ENCODE measurements around the gene SLC16A3.

Gene SLC16A3

GRCh38 chr17:82269138-82269881 is 40.5 kb downstream of the SLC16A3 start:
- Histone ChIP-seq H3K9ac (ENCODE audit: low read length) (no peak overlapping the region), H3K4me1 (ENCODE audit: insufficient read depth, low read length) (peaks cover 72% of the 10 kb centered on the region), H3K9me3 (ENCODE audit: low read length) (no peaks in the 10 kb centered on the region), H3K36me3 (ENCODE audit: insufficient read depth, low read length) (peaks cover 39% of the 10 kb centered on the region), H3K27me3 (ENCODE audit: control insufficient read depth in 1 of 2, insufficient read depth in 2 of 2, low read length in 2 of 2) (no peaks in the 10 kb centered on the region), H3K4me3 (ENCODE audit: low read depth in 1 of 2, low read length in 2 of 2) (peak overlapping the region in 1 of 2 donors; percentile 14), H3K27ac (ENCODE audit: low read depth, low read length) (peak overlapping the region; percentile 22)

GRCh38 chr17:82269882-82270500 is 41.1 kb downstream of the SLC16A3 start:
- peaks cover 33% of the 10 kb centered on the region for H3K36me3 ChIP-seq (ENCODE audit: insufficient read depth, low read length)
- no peaks in the 10 kb centered on the region for H3K27me3 ChIP-seq (ENCODE audit: control insufficient read depth in 1 of 2, insufficient read depth in 2 of 2, low read length in 2 of 2)
- no peak overlapping the region for H3K9ac ChIP-seq (ENCODE audit: low read length)
- H3K4me1 ChIP-seq (ENCODE audit: insufficient read depth, low read length), result peaks cover 75% of the 10 kb centered on the region
- H3K27ac ChIP-seq (ENCODE audit: low read depth, low read length), result peak overlapping the region; percentile 22
- H3K4me3 ChIP-seq (ENCODE audit: low read depth in 1 of 2, low read length in 2 of 2), result peak overlapping the region in 1 of 2 donors; percentile 14
- H3K9me3 ChIP-seq (ENCODE audit: low read length), result no peaks in the 10 kb centered on the region

- Histone ChIP-seq H3K9ac (ENCODE audit: low read length) (no peak overlapping the region), H3K27ac (ENCODE audit: low read depth, low read length) (no peak overlapping the region), H3K27me3 (ENCODE audit: control insufficient read depth in 1 of 2, insufficient read depth in 2 of 2, low read length in 2 of 2) (no peaks in the 10 kb centered on the region), H3K36me3 (ENCODE audit: insufficient read depth, low read length) (peaks cover 27% of the 10 kb centered on the region), H3K4me1 (ENCODE audit: insufficient read depth, low read length) (peaks cover 74% of the 10 kb centered on the region), H3K9me3 (ENCODE audit: low read length) (no peaks in the 10 kb centered on the region), H3K4me3 (ENCODE audit: low read depth in 1 of 2, low read length in 2 of 2) (no peak overlapping the region)
These were observed 41.8 kb downstream of the SLC16A3 start for GRCh38 chr17:82270651-82271050.

- Histone ChIP-seq H3K27ac (ENCODE audit: low read depth, low read length) (peak overlapping the region; percentile 9), H3K4me3 (ENCODE audit: low read depth in 1 of 2, low read length in 2 of 2) (no peak overlapping the region), H3K36me3 (ENCODE audit: insufficient read depth, low read length) (peaks cover 19% of the 10 kb centered on the region), H3K27me3 (ENCODE audit: control insufficient read depth in 1 of 2, insufficient read depth in 2 of 2, low read length in 2 of 2) (no peaks in the 10 kb centered on the region), H3K9ac (ENCODE audit: low read length) (no peak overlapping the region), H3K4me1 (ENCODE audit: insufficient read depth, low read length) (peaks cover 66% of the 10 kb centered on the region), H3K9me3 (ENCODE audit: low read length) (no peaks in the 10 kb centered on the region)
These were observed 42.6 kb downstream of the SLC16A3 start for GRCh38 chr17:82271401-82271800.

- Histone ChIP-seq H3K9me3 (ENCODE audit: low read length) (no peaks in the 10 kb centered on the region), H3K4me3 (ENCODE audit: low read depth in 1 of 2, low read length in 2 of 2) (peak overlapping the region; percentile 57 to 87), H3K9ac (ENCODE audit: low read length) (peak overlapping the region; percentile 95), H3K4me1 (ENCODE audit: insufficient read depth, low read length) (peaks cover 54% of the 10 kb centered on the region), H3K36me3 (ENCODE audit: insufficient read depth, low read length) (peaks cover 17% of the 10 kb centered on the region), H3K27ac (ENCODE audit: low read depth, low read length) (peak overlapping the region; percentile 96), H3K27me3 (ENCODE audit: control insufficient read depth in 1 of 2, insufficient read depth in 2 of 2, low read length in 2 of 2) (no peaks in the 10 kb centered on the region)
These were observed 43.9 kb downstream of the SLC16A3 start for GRCh38 chr17:82272495-82273326.

DNA sequence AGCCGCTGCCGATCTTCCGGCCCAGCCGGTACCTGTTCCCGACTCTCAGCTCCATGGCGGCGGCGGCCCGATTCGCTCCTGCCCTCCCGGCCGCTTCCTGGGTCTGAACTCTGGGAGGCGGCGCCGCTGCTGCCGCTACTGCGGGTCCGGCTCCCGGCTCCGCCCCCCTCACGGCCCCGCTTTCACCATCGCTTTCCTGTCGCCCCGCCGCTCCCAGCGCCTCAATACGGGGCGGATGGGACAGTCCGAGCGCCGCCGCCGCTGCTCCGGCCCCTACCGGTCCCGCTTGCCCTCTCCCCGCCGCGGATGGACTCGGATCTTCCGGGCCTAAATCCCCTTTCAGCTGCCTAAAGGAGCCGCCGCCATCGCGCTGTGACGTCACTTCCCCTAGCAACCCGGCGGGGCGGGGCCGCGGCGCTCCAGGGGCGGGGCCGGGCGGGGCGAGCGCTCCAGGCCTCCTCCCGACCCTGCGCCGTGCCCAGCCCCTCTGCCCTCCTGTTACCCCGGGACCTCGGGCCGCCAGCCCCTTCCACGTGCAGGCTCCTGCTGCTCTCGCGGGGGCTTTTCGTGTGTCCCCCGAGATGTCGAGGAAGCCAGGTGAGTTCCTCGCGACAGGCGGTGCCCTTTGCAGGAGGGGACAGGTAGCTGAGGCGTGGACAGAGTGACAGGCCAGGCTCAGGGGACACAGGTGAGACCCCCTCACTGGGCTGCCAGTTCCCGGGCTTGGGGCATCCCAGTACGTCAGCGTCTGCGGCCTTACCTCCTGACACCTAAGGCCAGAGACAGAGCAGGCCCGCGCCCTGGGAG is 44.7 kb downstream of the SLC16A3 start, which contains the start of gene CSNK1D:
CSNK1D (minus strand) TSS at position 374 of the 807 bp plus-strand sequence; CDS start at position 55, 319 bp downstream.
- H3K36me3 ChIP-seq (ENCODE audit: insufficient read depth, low read length), result peaks cover 17% of the 10 kb centered on the region
- H3K4me3 ChIP-seq (ENCODE audit: low read depth in 1 of 2, low read length in 2 of 2), result peak within 1 kb of the TSS; percentile 57 to 87
- H3K9ac ChIP-seq (ENCODE audit: low read length), result peak within 1 kb of the TSS; percentile 95
- H3K27ac ChIP-seq (ENCODE audit: low read depth, low read length), result peak within 1 kb of the TSS; percentile 96
- H3K27me3 ChIP-seq (ENCODE audit: control insufficient read depth in 1 of 2, insufficient read depth in 2 of 2, low read length in 2 of 2), result no peaks in the 10 kb centered on the region
- peaks cover 46% of the 10 kb centered on the region for H3K4me1 ChIP-seq (ENCODE audit: insufficient read depth, low read length)
- no peaks in the 10 kb centered on the region for H3K9me3 ChIP-seq (ENCODE audit: low read length)

- H3K9ac ChIP-seq (ENCODE audit: low read length), result peak overlapping the region; percentile 35
- H3K27me3 ChIP-seq (ENCODE audit: control insufficient read depth in 1 of 2, insufficient read depth in 2 of 2, low read length in 2 of 2), result no peaks in the 10 kb centered on the region
- H3K27ac ChIP-seq (ENCODE audit: low read depth, low read length), result peak overlapping the region; percentile 96
- H3K4me3 ChIP-seq (ENCODE audit: low read depth in 1 of 2, low read length in 2 of 2), result peak overlapping the region; percentile 57 to 74
- no peaks in the 10 kb centered on the region for H3K9me3 ChIP-seq (ENCODE audit: low read length)
- H3K36me3 ChIP-seq (ENCODE audit: insufficient read depth, low read length), result peaks cover 17% of the 10 kb centered on the region
- H3K4me1 ChIP-seq (ENCODE audit: insufficient read depth, low read length), result peaks cover 37% of the 10 kb centered on the region
These were observed 45.5 kb downstream of the SLC16A3 start for GRCh38 chr17:82274134-82275020.

DNA sequence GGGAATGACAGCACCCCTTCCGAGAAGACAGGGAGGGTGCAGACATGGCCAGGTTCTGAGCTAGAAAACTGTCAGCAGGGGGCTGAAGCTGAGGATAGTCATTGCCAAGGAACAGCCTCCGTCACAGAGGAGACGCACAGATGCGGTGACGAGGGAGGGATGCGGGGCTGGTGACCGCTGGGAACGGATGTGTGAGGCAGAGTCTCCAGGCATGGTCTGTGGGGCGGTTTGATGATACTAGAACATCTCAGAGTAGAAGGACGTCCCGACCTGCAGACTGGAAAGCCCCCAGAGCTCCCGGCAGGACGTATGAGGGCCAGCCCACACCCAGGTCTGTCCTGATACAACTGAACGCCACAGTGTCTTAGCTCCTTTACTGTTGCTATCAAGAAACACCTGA is 46.5 kb downstream of the SLC16A3 start:
- no peaks in the 10 kb centered on the region for H3K27me3 ChIP-seq (ENCODE audit: control insufficient read depth in 1 of 2, insufficient read depth in 2 of 2, low read length in 2 of 2)
- H3K27ac ChIP-seq (ENCODE audit: low read depth, low read length), result no peak overlapping the region
- H3K4me3 ChIP-seq (ENCODE audit: low read depth in 1 of 2, low read length in 2 of 2), result no peak overlapping the region
- H3K4me1 ChIP-seq (ENCODE audit: insufficient read depth, low read length), result peaks cover 28% of the 10 kb centered on the region
- no peak overlapping the region for H3K9ac ChIP-seq (ENCODE audit: low read length)
- no peaks in the 10 kb centered on the region for H3K9me3 ChIP-seq (ENCODE audit: low read length)
- H3K36me3 ChIP-seq (ENCODE audit: insufficient read depth, low read length), result peaks cover 15% of the 10 kb centered on the region

- H3K27ac ChIP-seq (ENCODE audit: low read depth, low read length), result no peak overlapping the region
- no peak overlapping the region for H3K9ac ChIP-seq (ENCODE audit: low read length)
- peaks cover 13% of the 10 kb centered on the region for H3K4me1 ChIP-seq (ENCODE audit: insufficient read depth, low read length)
- no peaks in the 10 kb centered on the region for H3K9me3 ChIP-seq (ENCODE audit: low read length)
- H3K36me3 ChIP-seq (ENCODE audit: insufficient read depth, low read length), result peaks cover 3% of the 10 kb centered on the region
- no peaks in the 10 kb centered on the region for H3K27me3 ChIP-seq (ENCODE audit: control insufficient read depth in 1 of 2, insufficient read depth in 2 of 2, low read length in 2 of 2)
- H3K4me3 ChIP-seq (ENCODE audit: low read depth in 1 of 2, low read length in 2 of 2), result no peak overlapping the region
These were observed 48.1 kb downstream of the SLC16A3 start for GRCh38 chr17:82276938-82277337.

- no peaks in the 10 kb centered on the region for H3K9me3 ChIP-seq (ENCODE audit: low read length)
- H3K27ac ChIP-seq (ENCODE audit: low read depth, low read length), result no peak overlapping the region
- H3K27me3 ChIP-seq (ENCODE audit: control insufficient read depth in 1 of 2, insufficient read depth in 2 of 2, low read length in 2 of 2), result no peaks in the 10 kb centered on the region
These were observed 49.0 kb downstream of the SLC16A3 start for GRCh38 chr17:82277851-82278250.

More at GRCh38 chr17:82277851-82278250, 49.0 kb downstream of the SLC16A3 start:
- no peak overlapping the region for H3K4me3 ChIP-seq (ENCODE audit: low read depth in 1 of 2, low read length in 2 of 2)
- no peak overlapping the region for H3K9ac ChIP-seq (ENCODE audit: low read length)
- peaks cover 7% of the 10 kb centered on the region for H3K4me1 ChIP-seq (ENCODE audit: insufficient read depth, low read length)
- H3K36me3 ChIP-seq (ENCODE audit: insufficient read depth, low read length), result no peaks in the 10 kb centered on the region

Data from muscle layer of colon (tissue), 2 donors.